ENCODE measurements around the gene SV2C. TPM values are rescaled to one million over a fixed set of nuclear protein-coding genes. Genes with fewer than 3 reads are reported as not detected.

Gene SV2C
- total and polyA plus RNA-seq, 2 of the 13 experiments (the other 11 are each of a cell fraction or from before 2014, with no cell fraction given): not detected

DNA sequence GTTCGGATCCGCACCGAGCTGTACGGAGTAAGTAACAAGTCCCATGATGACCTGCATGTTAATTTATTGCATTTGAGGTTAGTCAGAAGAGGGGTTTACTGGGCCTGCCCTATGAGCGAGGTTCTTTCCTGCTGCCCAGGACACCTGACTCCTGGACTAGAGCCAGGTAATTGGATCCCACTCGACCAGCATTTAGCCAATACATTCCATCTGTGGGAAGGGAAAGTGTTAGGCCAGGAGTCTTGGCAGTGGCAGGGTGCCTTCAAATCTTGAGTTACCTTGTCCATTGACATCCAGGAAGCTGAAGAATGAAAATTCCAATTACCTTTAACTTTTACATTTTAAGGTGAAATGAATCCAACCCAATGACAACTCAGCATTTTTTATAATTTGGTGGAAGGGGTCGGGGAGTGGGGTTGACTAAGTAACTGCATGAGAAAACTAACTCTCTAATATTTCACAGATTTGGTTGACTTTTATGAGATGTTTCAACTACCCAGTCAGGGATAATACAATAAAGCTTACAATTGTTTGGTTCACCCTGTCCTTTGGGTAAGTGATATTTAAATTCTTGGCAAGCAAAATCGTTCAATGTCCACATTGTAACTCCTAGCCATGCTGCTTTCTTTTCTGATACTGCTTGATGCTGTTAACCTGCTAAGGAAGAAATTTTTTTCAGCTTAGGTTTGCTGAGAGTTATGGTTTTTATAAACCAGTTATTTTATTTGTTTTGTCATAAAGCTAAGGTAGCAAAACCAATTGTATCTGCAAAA, 208.3 kb downstream of the SV2C start:
- H3K9ac ChIP-seq (ENCODE audit: insufficient read depth, low read depth, low read length): no peak overlapping the region
- 0 out of 5 replicates have a peak, but pooled peaks cover 0 to 2% of the 10 kb centered on the region in 2 experiments for H3K27me3 ChIP-seq (ENCODE audit: control insufficient read depth in 1 of 2, insufficient read depth in 2 of 2, low read length in 2 of 2)
- in situ Hi-C loops (cut with HindIII; ENCODE audit: extremely low pct_ligation_motif_present, low pct_unique_long_range_greater_than_20kb): no loop called here
- no peak for DNase-seq (ENCODE audit: low spot score)
- 55% methylated on average over 8 of the region's 8 CpGs for WGBS (ENCODE audit: low lambda C conversion rate)
- ATAC-seq: no peak
- POLR2A ChIA-PET: no interaction called here
- TF ChIP-seq ZNF775 (CRISPR knock-in tag; IDR thresholded peaks at IDR 0.05; ENCODE audit: borderline replicate concordance): no peak
- peak; percentile 14 to 48; a peak in 2 of 4 replicates for TF ChIP-seq MAFK (conservative IDR thresholded peaks at IDR 0.05 in 1 of 2, IDR thresholded peaks at IDR 0.05 in 1 of 2; ENCODE audit: low read length in 2 of 2)
- TF ChIP-seq RAD21 (CRISPR knock-in tag; IDR thresholded peaks at IDR 0.05): no peak
- no peak overlapping the region for H2AFZ ChIP-seq (ENCODE audit: low read length)
- H4K20me1 ChIP-seq (ENCODE audit: insufficient read depth, low read length): no peaks in the 10 kb centered on the region
- H3K4me2 ChIP-seq (ENCODE audit: low read depth, low read length): no peak overlapping the region
- no peaks in the 10 kb centered on the region for H3K4me1 ChIP-seq (ENCODE audit: insufficient read depth, low read length)
- no peak for FAIRE-seq
- BruUV-seq (replicated peaks): no TSS peak
- no peak overlapping the region for H3K27ac ChIP-seq (ENCODE audit: extremely low read length, insufficient read depth, low read length)
- no peak overlapping the region for H3K4me3 ChIP-seq (replicated peaks in 1 of 3; ENCODE audit: insufficient read depth in 1 of 3, low read depth in 2 of 3, low read length in 3 of 3)
- intact Hi-C loops (cut with micrococcal nuclease; ENCODE audit: unreplicated experiment): no loop called here
- no peaks in the 10 kb centered on the region for H3K79me2 ChIP-seq (ENCODE audit: insufficient read depth, low read length)
- no peaks in the 10 kb centered on the region for H3K9me3 ChIP-seq (ENCODE audit: low read length)
- CTCF ChIA-PET (ENCODE audit: low intra/inter-chr PET ratio, low total read pairs): no interaction called here
- H3K36me3 ChIP-seq (replicated peaks in 1 of 2; ENCODE audit: control insufficient read depth in 1 of 2, insufficient read depth in 2 of 2, low read length in 2 of 2): no peaks in the 10 kb centered on the region

DNA sequence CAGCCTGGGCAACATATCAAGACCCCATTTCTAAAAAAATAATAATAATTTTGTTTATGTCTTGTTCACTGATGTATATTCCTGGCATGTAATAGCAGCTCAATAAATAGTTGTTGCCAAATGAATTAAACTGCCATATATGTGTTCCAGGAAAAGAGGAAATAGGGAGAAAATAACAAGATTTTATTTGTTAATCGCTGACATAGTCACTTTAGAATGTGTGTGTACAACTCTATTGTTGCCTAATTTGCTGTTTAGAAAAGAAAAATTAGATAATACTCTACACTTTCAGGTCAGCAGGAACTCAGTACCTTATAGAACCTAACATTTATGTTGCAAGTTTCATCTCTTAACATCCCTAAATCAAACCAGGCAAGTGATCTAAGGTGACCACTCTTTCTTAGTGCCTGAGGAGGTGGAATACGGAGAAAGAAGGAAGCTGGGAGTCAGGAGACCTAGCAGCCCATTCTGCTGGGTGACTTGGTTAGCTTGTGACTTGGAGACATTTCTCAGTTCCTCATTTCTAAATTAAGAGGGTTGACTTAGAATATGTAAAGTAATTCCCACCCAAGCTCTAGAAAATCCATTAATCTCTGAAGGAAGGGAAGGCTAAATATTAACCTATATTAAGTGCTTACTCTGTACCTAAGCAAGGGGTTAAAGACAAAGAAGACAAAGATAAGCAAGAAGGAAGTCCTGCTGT, 209.6 kb downstream of the SV2C start:
- no peaks in the 10 kb centered on the region for H3K79me2 ChIP-seq (ENCODE audit: insufficient read depth, low read length)
- no peaks in the 10 kb centered on the region for H3K9me3 ChIP-seq (ENCODE audit: low read length)
- no peaks in the 10 kb centered on the region for H3K36me3 ChIP-seq (replicated peaks in 1 of 2; ENCODE audit: control insufficient read depth in 1 of 2, insufficient read depth in 2 of 2, low read length in 2 of 2)
- no peak overlapping the region for H3K9ac ChIP-seq (ENCODE audit: insufficient read depth, low read depth, low read length)
- 42% methylated on average over 2 of the region's 2 CpGs for WGBS (ENCODE audit: low lambda C conversion rate)
- DNase-seq (ENCODE audit: low spot score) (no peak), ATAC-seq (no peak), FAIRE-seq (no peak)
- no peak overlapping the region for H2AFZ ChIP-seq (ENCODE audit: low read length)
- H3K27ac ChIP-seq (ENCODE audit: extremely low read length, insufficient read depth, low read length): no peak overlapping the region
- H3K27me3 ChIP-seq (ENCODE audit: control insufficient read depth in 1 of 2, insufficient read depth in 2 of 2, low read length in 2 of 2): 0 out of 5 replicates have a peak, but pooled peaks cover 0 to 2% of the 10 kb centered on the region in 2 experiments
- no TSS peak for BruUV-seq (replicated peaks)
- TF ChIP-seq ZNF691 (CRISPR knock-in tag; IDR thresholded peaks at IDR 0.05; ENCODE audit: borderline replicate concordance, low read depth): no peak
- peak; percentile 19 to 52; a peak in 2 of 4 replicates for TF ChIP-seq MAFK (conservative IDR thresholded peaks at IDR 0.05 in 1 of 2, IDR thresholded peaks at IDR 0.05 in 1 of 2; ENCODE audit: low read length in 2 of 2)
- TF ChIP-seq MAFF (IDR thresholded peaks at IDR 0.05; ENCODE audit: low read depth, low read length): peak; percentile 48; the same call in 1 of the 2 replicates
- no peak for TF ChIP-seq ARID5B (CRISPR knock-in tag; IDR thresholded peaks at IDR 0.05)
- H3K4me1 ChIP-seq (ENCODE audit: insufficient read depth, low read length): no peaks in the 10 kb centered on the region
- POLR2A ChIA-PET: no interaction called here
- intact Hi-C loops (cut with micrococcal nuclease; ENCODE audit: unreplicated experiment): no loop called here
- CTCF ChIA-PET (ENCODE audit: low intra/inter-chr PET ratio, low total read pairs): no interaction called here
- in situ Hi-C loops (cut with HindIII; ENCODE audit: extremely low pct_ligation_motif_present, low pct_unique_long_range_greater_than_20kb): no loop called here
- H3K4me3 ChIP-seq (replicated peaks in 1 of 3; ENCODE audit: insufficient read depth in 1 of 3, low read depth in 2 of 3, low read length in 3 of 3): no peak overlapping the region
- no peaks in the 10 kb centered on the region for H4K20me1 ChIP-seq (ENCODE audit: insufficient read depth, low read length)
- no peak overlapping the region for H3K4me2 ChIP-seq (ENCODE audit: low read depth, low read length)
